HEK293T (cell line): ENCODE data around the gene ARHGAP9.

ENCODE experiments used
- ARNT ChIP-seq: fragments of 450-650 bp; IDR thresholded peaks from 2 replicates; pipeline ENCODE4 v1.6.1; 2017; ENCODE audit warnings: mild to moderate bottlenecking
- ELF4 ChIP-seq: fragments of 450-650 bp; IDR thresholded peaks from 2 replicates; pipeline ENCODE4 v1.6.1; 2017; ENCODE audit warnings: antibody characterized with exemption
- FOXA1 ChIP-seq: fragments of 450-650 bp; IDR thresholded peaks from 2 replicates; pipeline ENCODE4 v1.6.1; 2016; ENCODE audit warnings: mild to moderate bottlenecking
- FOXM1 ChIP-seq: fragments of 450-650 bp; IDR thresholded peaks from 2 replicates; pipeline ENCODE4 v1.6.1; 2017; ENCODE audit warnings: mild to moderate bottlenecking, borderline replicate concordance
- HDGF ChIP-seq: fragments of 450-650 bp; IDR thresholded peaks from 2 replicates; pipeline ENCODE4 v1.6.1; 2017; ENCODE audit warnings: antibody characterized with exemption, borderline replicate concordance
- SP1 ChIP-seq: fragments of 450-650 bp; IDR thresholded peaks from 2 replicates; pipeline ENCODE4 v1.6.1; 2017
- SUZ12 ChIP-seq: fragments of 450-650 bp; IDR thresholded peaks from 2 replicates; pipeline ENCODE4 v1.6.1; 2016; ENCODE audit warnings: mild to moderate bottlenecking
- TARDBP ChIP-seq: fragments of 450-650 bp; IDR thresholded peaks from 2 replicates; pipeline ENCODE4 v1.6.1; 2016

DNA sequence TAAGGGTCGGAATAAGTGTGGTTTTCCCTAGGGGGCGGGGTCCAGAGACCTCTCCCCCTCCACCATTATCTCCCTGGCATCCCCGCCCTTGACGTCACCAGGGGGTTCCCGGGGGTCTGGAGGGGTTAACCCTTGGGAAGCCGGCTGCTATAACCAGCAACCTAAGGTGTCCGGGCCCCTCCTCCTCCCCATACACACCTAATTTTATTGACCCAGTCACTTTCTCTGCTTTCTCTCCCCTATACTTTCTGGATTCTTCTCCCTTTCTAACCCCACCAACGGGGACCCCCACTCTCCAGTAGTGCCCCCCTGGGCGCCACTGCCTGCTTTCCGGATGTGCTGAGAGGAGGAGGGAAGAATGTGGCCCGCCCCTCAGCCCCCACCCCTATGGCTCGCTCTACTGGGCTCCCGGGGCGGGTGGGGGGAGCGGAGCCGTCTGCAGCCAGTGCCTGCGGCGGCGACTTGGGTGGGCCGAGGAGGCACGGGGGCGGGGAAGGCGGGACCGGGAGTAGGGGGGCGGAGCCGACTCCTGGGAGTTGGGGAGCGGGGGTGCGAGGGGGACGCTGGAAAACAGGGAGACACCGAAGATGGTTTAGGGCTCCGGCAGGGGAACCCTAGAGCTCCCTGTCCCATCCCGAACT, 18.3 kb downstream of the ARHGAP9 start:
- TF ChIP-seq HDGF (no peak), FOXA1 (no peak), TARDBP (no peak), ARNT (no peak), FOXM1 (no peak), SP1 (no peak), ELF4 (no peak), SUZ12 (no peak)
